Fibroblast of skin of left biceps (primary cell): Measurements from ENCODE around the gene TXNRD2.

Experiments
- DNase-seq, 2 experiments: peaks; one replicate each; pipeline ENCODE4 v3.0.0-alpha.2; 2013; ENCODE audit warnings: low read depth in 2 of 2

The TXNRD2 gene

GRCh38 chr22:19864538-19865106, 77.0 kb downstream of the TXNRD2 start:
- peak in 1 of 2 experiments; percentile 24 for DNase-seq

GRCh38 chr22:19863571-19863970, 78.0 kb downstream of the TXNRD2 start:
- no peak for DNase-seq

DNA sequence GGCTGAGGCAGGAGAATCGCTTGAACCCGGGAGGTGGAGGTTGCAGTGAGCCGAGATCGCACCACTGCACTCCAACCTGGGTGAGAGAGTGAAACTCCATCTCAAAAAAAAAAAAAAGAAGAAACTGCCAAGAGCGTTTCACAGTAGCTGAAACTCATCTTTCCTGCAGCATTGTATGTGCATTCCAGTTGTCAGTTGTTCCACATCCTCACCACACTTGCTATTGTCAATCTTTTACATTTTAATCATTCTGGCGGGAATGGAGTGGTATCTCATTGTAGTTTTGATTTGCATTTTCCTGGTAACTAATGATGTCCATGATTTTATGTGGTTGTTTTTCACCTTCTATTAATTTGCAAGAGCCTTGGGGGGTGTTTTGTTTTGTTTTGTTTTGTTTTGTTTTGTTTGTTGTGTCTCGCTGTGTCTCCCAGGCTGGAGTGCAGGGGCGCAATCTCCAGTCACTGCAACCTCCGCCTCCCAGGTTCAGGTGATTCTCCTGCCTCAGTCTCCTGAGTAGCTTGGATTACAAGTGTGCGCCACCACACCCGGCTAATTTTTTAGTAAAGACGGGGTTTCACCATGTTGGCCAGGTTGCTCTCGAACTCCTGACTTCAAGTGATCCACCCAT, 78.9 kb downstream of the TXNRD2 start:
- no peak for DNase-seq

- no peak for DNase-seq
Observed at GRCh38 chr22:19859861-19860510, 81.6 kb downstream of the TXNRD2 start.

DNA sequence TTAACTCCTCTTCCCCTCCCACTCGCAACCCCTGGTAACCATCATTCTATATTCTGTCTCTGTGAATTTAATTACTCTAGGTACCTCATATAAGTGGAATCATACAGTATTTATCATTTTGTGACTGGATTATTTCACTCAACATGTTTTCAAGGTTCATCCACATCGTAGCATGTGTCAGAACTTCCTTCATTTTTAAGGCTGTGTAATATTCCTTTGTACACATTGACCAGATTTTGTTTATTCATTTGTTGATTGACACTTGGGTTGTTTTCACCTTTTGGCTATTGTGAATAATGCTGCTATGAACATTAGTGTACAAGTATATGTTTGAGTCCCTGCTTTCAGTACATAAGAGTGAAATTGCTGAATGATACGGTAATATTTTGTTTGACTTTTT, 84.2 kb downstream of the TXNRD2 start:
- no peak for DNase-seq

- DNase-seq = no peak
Observed at GRCh38 chr22:19855504-19856409, 85.9 kb downstream of the TXNRD2 start.

DNA sequence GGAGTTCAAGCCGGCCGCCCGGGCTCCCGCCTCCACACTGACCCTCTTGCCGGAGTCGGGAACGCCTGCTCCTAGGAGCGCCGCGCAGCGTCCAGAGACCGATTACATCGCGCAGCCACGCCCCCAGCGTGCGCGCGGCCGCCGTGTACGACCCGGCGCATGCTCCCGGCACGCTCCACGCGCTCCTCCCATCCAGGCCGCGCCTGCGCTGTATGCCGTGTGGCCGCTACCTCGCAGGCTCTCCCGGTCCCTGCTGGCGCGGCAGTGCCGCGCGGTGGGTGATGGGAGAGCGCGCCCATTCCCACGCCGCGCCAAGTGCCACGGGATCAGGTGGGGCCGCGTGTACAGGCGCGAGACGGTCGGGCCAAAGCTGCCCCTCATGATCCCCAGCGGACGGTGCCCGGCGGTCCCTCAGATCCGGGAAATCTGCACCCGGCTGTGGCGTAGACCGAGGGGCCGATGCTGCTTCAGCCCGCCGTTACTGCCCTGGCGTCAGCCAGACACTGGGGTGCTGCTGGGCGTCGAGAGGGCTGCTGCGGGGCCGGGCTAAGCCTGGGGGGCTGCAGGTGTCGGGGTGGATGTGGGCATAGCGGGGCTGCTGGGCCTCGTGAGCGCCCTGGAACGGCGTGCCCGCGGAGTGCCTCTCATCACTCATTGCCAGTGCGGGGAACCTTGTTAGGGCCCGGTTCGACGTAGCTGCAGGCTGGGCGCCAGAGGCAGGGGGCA, 86.7 kb downstream of the TXNRD2 start, which contains the start of the genes GNB1L and RTL10:
GNB1L (minus strand) TSS at position 97 of the 726 bp plus-strand sequence. CDS start 33,519 bp downstream, outside the sequence.
RTL10 (minus strand) TSS at position 97 of the 726 bp plus-strand sequence. CDS start 2,613 bp downstream, outside the sequence.
- DNase-seq = peak; percentile 81 to 87

GRCh38 chr22:19853879-19854777, 87.5 kb downstream of the TXNRD2 start:
- DNase-seq = no peak

DNA sequence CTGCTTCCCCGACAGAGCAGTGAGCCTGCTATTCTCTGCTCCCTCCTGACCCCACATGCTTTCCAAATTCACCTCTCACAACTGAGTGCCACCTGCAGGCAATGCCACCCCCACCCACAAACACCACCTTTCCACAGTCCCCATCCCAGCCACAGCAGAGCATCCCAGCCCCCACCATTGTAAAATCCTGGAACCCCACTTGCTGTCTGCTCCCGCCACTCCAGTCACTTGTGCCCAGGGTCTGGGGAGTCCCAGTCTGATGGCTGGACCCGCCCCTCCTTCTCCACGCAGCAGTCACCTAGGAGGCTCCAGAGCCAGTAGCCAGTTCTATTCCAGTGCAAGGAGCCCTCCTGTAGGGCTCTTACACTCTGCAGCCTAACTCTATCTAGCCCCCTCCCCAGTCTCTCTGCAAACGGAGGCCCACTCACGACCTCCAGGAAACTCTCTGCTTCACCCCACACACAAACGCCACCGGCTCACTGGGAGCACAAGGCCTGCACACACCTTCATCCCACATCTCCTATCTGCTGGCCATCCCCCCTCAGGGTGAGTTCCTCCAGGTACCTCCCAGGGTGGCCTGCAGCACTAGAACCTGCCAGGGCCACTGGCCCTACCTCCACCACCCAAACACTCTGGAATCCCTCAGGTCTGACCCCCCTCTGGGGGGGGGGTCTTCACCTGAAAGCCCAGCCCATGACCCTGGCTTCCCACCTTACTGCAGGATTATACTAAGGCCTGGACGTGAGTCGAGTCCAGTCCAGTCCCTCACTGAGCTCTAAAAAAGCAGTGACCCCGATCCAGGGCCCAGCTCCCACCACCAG, 88.3 kb downstream of the TXNRD2 start:
- no peak for DNase-seq

DNA sequence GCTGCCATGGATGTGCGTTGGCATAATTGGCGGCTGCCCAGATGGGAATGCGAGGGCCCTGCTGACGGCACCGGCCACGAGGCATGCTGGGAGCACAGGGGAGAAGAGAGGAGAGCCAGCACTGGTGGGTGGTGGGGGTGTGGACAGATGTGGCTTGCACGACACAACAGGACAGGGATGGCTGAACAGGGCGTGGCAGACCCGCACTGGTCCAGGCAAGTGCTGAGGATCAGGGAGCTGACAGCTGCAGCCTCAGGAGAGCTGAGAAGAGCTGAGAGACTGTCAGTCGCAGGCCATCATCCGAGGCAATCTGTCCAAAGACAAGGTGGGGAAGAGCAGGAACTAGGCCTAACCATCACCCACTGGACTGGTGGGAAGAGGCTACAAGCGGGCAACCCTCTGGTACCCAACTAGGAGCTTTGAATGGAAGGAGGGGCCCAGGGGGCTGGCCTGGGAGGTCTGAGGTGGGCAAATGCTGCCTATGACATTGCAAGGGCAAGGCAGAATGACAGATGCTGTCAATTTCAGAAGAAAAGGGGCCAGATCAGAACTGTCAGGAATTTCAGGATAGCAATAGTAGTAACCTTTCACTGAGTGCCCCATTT, 89.3 kb downstream of the TXNRD2 start:
- no peak for DNase-seq

DNA sequence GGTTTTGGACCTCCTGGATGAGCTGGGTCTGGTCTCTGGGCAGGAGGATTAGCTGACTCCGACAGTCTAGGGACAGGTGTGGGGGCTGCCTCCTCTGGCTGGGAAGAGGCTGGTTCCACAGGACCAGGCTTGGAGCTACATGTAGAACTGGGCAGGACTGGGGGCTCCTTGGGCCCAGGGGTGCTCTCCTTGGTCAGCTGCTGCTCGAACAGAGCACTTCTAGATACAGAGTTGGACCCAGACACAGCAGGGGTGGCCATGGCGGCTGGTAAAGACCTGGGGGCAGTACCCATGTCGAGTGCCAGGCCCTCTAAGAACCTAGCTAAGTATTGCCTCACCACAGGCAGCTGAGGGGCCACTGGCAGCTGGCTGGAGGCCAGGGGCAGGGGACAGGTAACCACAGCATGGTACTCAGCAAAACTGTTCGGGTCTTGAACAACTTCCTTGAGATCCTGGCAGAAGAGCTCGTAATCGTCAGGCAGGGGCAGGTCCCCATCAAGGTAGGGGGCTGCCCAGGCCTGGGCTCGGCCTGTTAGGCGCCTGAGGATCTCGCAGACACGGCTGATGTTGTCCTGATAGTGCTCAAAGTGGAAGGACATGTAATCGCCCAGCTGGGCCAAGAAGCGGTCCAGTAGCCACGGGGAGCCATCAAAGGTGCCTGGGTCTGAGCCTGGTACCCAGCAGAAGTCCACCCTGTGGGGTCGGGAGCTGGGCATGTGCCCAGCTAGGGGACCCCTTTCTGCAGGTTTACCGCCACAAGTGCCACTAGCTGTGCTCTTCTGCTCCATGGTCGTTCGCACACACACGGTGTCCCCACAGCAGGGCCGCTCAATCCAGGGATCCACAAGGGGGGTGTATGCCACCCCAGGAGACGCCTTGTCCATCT, 90.1 kb downstream of the TXNRD2 start:
- DNase-seq = no peak

DNA sequence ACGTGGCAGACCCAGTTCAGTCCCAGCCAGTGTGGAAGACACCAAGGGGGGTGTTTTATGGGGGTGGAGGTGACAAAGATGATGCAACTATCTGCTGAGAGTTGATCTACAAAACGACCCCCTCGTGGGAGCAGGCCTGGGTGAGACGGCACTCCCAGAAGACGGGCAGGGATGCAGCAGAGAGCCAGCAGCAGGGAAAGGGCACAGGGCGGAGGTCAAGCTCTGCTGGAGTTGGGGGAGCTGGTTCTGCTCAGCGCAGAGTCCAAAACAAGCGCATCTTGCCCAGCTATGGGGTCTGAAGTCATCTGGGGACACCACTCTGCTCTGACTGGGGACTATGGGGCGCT, 90.9 kb downstream of the TXNRD2 start:
- DNase-seq = no peak

- no peak for DNase-seq
Observed at GRCh38 chr22:19849835-19850762, 91.5 kb downstream of the TXNRD2 start.

DNA sequence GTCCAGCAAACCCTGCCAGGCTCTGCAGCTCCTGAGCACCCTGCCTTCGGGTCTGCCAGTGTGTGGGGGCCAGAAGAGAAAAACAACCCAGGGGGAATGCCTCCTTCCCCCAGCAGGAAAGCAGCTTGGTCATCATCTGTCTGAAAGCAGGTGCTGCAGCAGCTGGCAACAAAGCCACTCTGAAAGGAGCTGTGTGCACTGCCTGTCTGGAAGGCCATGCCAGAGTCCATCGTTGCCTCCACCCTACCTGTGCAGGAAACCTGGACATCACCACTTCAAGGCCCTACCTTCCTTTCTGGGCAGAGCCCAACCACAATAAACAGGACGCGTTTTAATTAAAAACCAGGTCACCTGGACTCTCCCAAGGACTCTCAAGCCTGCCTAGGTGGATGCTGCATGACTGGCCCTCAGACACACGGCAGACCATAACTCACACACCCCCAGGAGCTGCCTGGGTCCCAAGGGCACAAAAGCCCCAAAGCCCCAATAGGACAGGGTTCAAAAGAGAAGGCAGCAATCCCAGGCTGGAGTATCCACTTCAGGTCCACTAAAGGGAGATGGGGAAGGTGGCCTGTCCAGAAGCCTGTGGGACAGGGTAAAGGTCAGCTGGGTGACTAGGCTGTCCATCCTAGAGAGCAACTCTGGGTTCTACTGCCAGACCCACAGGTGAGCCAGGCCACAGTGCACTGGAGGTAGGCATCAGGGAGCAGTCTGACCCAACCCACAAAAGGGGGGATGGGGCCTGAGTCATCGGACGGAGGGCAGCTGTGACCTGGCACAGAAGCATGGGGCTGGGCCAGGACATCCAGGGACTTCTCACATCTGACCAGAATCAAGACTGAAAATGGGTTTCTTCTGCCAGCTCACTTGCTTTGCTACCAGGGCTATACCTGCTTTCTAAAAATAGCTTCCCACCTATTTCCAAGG, 93.1 kb downstream of the TXNRD2 start:
- no peak for DNase-seq

DNA sequence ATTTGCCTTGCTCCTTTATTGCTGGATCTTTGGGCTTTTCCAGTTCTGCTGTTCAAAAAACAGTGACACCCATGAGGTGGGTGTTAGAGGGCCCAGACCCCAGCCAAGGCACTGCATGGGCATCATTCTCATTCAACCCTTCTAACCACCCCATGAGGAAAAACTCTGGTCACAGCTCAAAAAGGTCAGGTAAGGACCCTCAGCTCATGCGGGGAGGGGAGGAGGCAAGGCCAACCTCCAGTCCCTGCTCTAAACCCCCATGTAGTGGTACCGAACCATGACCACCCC, 94.3 kb downstream of the TXNRD2 start:
- no peak for DNase-seq
